ENCODE measurements around the gene VSTM5. TPM values are rescaled to one million over a fixed set of nuclear protein-coding genes. Genes with fewer than 3 reads are reported as not detected.
A peak's percentile ranks its signal among the peaks of the same experiment; 100 is the strongest.

Gene VSTM5
- total RNA-seq, 1 donor: 0.36 TPM

GRCh38 chr11:93845181-93846092 lies 5.0 kb downstream of the VSTM5 start:
- Histone ChIP-seq H3K4me3 (ENCODE audit: insufficient read depth, low read length) (no peak overlapping the region), H3K27me3 (ENCODE audit: insufficient read depth, low read length) (peaks cover 2% of the 10 kb centered on the region), H3K79me2 (ENCODE audit: insufficient read depth, low read length) (no peaks in the 10 kb centered on the region), H2AFZ (ENCODE audit: low read length) (no peak overlapping the region), H3K9me3 (ENCODE audit: low read depth, low read length) (no peaks in the 10 kb centered on the region), H3K36me3 (ENCODE audit: insufficient read depth, low read length) (no peaks in the 10 kb centered on the region), H3K27ac (ENCODE audit: low read depth, low read length) (no peak overlapping the region), H3K4me1 (ENCODE audit: insufficient read depth, low read length) (peaks cover 11% of the 10 kb centered on the region), H4K20me1 (ENCODE audit: insufficient read depth, low read length) (no peaks in the 10 kb centered on the region), H3K4me2 (ENCODE audit: insufficient read depth, low read length) (no peak overlapping the region)
- no peak for TF ChIP-seq CTCF (IDR thresholded peaks at IDR 0.05; ENCODE audit: extremely low read depth, low read depth, low read length)
- no peak for DNase-seq (ENCODE audit: insufficient read length, low spot score, missing footprints)

- H2AFZ ChIP-seq (ENCODE audit: low read length): no peak overlapping the region
- no peak for TF ChIP-seq CTCF (IDR thresholded peaks at IDR 0.05; ENCODE audit: extremely low read depth, low read depth, low read length)
- H3K36me3 ChIP-seq (ENCODE audit: insufficient read depth, low read length): no peaks in the 10 kb centered on the region
- H3K9me3 ChIP-seq (ENCODE audit: low read depth, low read length): no peaks in the 10 kb centered on the region
- H3K79me2 ChIP-seq (ENCODE audit: insufficient read depth, low read length): no peaks in the 10 kb centered on the region
- H3K27ac ChIP-seq (ENCODE audit: low read depth, low read length): no peak overlapping the region
- no peak for DNase-seq (ENCODE audit: insufficient read length, low spot score, missing footprints)
- H3K4me1 ChIP-seq (ENCODE audit: insufficient read depth, low read length): peaks cover 11% of the 10 kb centered on the region
- no peak overlapping the region for H3K4me2 ChIP-seq (ENCODE audit: insufficient read depth, low read length)
- no peaks in the 10 kb centered on the region for H4K20me1 ChIP-seq (ENCODE audit: insufficient read depth, low read length)
- peaks cover 2% of the 10 kb centered on the region for H3K27me3 ChIP-seq (ENCODE audit: insufficient read depth, low read length)
- H3K4me3 ChIP-seq (ENCODE audit: insufficient read depth, low read length): no peak overlapping the region
Observed at GRCh38 chr11:93844568-93844967, 5.8 kb downstream of the VSTM5 start.

GRCh38 chr11:93843906-93844305 lies 6.5 kb downstream of the VSTM5 start:
- Histone ChIP-seq H3K4me1 (ENCODE audit: insufficient read depth, low read length) (peaks cover 11% of the 10 kb centered on the region), H2AFZ (ENCODE audit: low read length) (no peak overlapping the region), H3K27ac (ENCODE audit: low read depth, low read length) (no peak overlapping the region), H3K36me3 (ENCODE audit: insufficient read depth, low read length) (no peaks in the 10 kb centered on the region), H4K20me1 (ENCODE audit: insufficient read depth, low read length) (no peaks in the 10 kb centered on the region), H3K27me3 (ENCODE audit: insufficient read depth, low read length) (peaks cover 2% of the 10 kb centered on the region), H3K4me2 (ENCODE audit: insufficient read depth, low read length) (no peak overlapping the region), H3K4me3 (ENCODE audit: insufficient read depth, low read length) (no peak overlapping the region), H3K79me2 (ENCODE audit: insufficient read depth, low read length) (no peaks in the 10 kb centered on the region), H3K9me3 (ENCODE audit: low read depth, low read length) (no peaks in the 10 kb centered on the region)
- no peak for DNase-seq (ENCODE audit: insufficient read length, low spot score, missing footprints)
- TF ChIP-seq CTCF (IDR thresholded peaks at IDR 0.05; ENCODE audit: extremely low read depth, low read depth, low read length): no peak

GRCh38 chr11:93842461-93842860 lies 8.0 kb downstream of the VSTM5 start:
- Histone ChIP-seq H4K20me1 (ENCODE audit: insufficient read depth, low read length) (no peaks in the 10 kb centered on the region), H3K4me3 (ENCODE audit: insufficient read depth, low read length) (no peak overlapping the region), H3K27ac (ENCODE audit: low read depth, low read length) (no peak overlapping the region), H3K36me3 (ENCODE audit: insufficient read depth, low read length) (no peaks in the 10 kb centered on the region), H3K79me2 (ENCODE audit: insufficient read depth, low read length) (no peaks in the 10 kb centered on the region), H3K9me3 (ENCODE audit: low read depth, low read length) (no peaks in the 10 kb centered on the region), H3K4me1 (ENCODE audit: insufficient read depth, low read length) (peaks cover 11% of the 10 kb centered on the region), H3K27me3 (ENCODE audit: insufficient read depth, low read length) (peaks cover 2% of the 10 kb centered on the region), H2AFZ (ENCODE audit: low read length) (no peak overlapping the region), H3K4me2 (ENCODE audit: insufficient read depth, low read length) (peak overlapping the region; percentile 40)
- peak; percentile 87 for DNase-seq (ENCODE audit: insufficient read length, low spot score, missing footprints)
- no peak for TF ChIP-seq CTCF (IDR thresholded peaks at IDR 0.05; ENCODE audit: extremely low read depth, low read depth, low read length)
